Dendritic cell treated with granulocyte-macrophage colony-stimulating factor and Interleukin-4, amounts not matched to agents 40 ng/mL and 50 ng/mL, for 4 days (primary cell): ENCODE data around the gene TSGA10IP.
"Not testable (repeated sequence)": the region's sequence is repeated elsewhere in the genome, so short reads cannot be mapped to it uniquely, and the experiment has no call there.

Experiments
- H3K27ac Mint-ChIP-seq: one replicate; pipeline ENCODE4 v1.8.0; 2022; ENCODE audit warnings: mild to moderate bottlenecking, mixed read lengths
- H3K27me3 Mint-ChIP-seq: one replicate; pipeline ENCODE4 v1.8.0; 2022; ENCODE audit warnings: mild to moderate bottlenecking, mixed read lengths
- H3K36me3 Mint-ChIP-seq: one replicate; pipeline ENCODE4 v1.8.0; 2022; ENCODE audit warnings: low read depth, mixed read lengths
- H3K4me1 Mint-ChIP-seq: one replicate; pipeline ENCODE4 v1.8.0; 2022; ENCODE audit warnings: low read depth, mixed read lengths
- H3K4me3 Mint-ChIP-seq: one replicate; pipeline ENCODE4 v1.8.0; 2022; ENCODE audit warnings: mild to moderate bottlenecking, moderate library complexity, mixed read lengths
- H3K9me3 Mint-ChIP-seq: one replicate; pipeline ENCODE4 v1.8.0; 2022; ENCODE audit warnings: mixed read lengths
- intact Hi-C: fragments of 100-400 bp; cut with micrococcal nuclease; formaldehyde crosslinking; loops from one replicate; pipeline ENCODE4 v1.15.0; 2022

TSGA10IP gene

DNA sequence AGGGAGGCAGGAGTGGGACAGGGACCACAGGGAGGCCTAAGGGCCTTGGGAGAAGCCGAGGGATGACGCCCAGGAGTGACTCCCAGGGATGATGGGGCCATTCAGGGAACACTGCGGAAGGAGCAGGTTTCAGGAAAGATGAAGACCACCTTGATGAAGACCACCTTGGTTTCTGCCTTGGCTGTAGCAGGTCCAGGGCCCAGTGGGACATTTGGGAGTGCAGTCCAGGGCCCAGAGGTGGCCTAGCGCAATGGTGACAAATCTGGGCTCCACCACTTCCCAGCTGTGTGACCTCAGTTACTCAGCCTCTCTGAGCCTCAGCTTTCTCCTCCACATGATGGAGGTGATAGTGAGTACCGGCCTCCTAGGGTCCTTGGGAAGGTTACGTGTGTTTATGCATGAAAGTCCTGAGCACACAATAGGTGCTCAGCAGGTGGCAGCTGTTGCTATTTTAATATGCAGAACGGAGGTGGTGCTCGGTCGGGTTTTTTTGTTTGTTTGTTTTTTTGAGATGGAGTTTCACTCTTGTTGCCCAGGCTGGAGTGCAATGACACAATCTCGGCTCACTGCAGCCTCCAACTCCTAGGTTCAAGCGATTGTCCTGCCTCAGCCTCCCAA lies 770 bp downstream of the TSGA10IP start:
- intact Hi-C loops = no loop called here
- Mint-ChIP-seq H3K27ac (peak overlapping the region; percentile 29), H3K4me3 (no peak overlapping the region), H3K9me3 (no peaks in the 10 kb centered on the region), H3K27me3 (peaks cover 13% of the 10 kb centered on the region), H3K36me3 (no peaks in the 10 kb centered on the region), H3K4me1 (peaks cover 34% of the 10 kb centered on the region)

DNA sequence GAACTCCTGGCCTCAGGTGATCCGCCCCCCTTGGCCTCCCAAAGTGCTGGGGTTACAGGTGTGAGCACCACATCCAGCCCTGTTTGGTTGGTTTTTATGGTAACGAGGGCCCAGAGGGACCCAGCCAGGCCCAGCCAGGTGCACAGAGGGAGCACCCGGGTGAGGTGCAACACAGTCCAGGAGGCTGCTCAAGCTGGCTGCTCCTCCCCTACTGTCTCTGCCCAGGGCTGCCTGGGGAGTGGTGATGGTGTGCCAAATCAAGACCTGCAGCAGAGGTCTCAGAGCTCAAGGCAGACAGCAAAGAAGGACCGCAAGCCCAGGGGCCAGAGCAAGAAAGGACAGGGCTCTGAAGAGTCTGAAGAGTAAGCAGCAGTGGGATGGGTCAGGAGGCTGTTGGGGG lies 1.4 kb downstream of the TSGA10IP start:
- H3K27me3 Mint-ChIP-seq = peaks cover 14% of the 10 kb centered on the region
- peak overlapping the region; percentile 14 for H3K27ac Mint-ChIP-seq
- no peak overlapping the region for H3K4me3 Mint-ChIP-seq
- no peaks in the 10 kb centered on the region for H3K36me3 Mint-ChIP-seq
- intact Hi-C loops = no loop called here
- peaks cover 28% of the 10 kb centered on the region for H3K4me1 Mint-ChIP-seq
- no peaks in the 10 kb centered on the region for H3K9me3 Mint-ChIP-seq

DNA sequence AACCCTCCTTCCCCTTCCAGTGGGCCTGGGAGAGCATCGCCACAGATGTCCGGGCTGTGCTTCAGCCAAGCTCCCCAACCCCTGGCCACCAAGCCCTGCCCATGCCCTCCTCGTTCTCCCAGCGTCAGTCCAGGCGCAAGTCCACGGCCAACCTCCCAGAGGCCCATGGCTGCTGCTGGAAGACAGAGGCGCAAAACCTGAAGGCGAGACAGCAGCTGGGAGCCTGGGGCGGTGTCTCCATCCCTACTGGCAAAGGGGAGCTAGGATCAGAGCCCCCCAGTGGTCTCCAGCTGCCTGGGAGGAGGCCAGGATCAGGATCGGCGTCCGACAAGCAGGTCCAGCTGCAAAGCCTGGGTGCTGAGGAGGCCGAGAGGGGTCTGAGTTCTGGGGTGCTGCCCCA lies 1.9 kb downstream of the TSGA10IP start:
- intact Hi-C loops = no loop called here
- no peaks in the 10 kb centered on the region for H3K36me3 Mint-ChIP-seq
- no peaks in the 10 kb centered on the region for H3K9me3 Mint-ChIP-seq
- no peak overlapping the region for H3K4me3 Mint-ChIP-seq
- peak overlapping the region; percentile 14 for H3K27ac Mint-ChIP-seq
- peaks cover 17% of the 10 kb centered on the region for H3K27me3 Mint-ChIP-seq
- peaks cover 23% of the 10 kb centered on the region for H3K4me1 Mint-ChIP-seq

DNA sequence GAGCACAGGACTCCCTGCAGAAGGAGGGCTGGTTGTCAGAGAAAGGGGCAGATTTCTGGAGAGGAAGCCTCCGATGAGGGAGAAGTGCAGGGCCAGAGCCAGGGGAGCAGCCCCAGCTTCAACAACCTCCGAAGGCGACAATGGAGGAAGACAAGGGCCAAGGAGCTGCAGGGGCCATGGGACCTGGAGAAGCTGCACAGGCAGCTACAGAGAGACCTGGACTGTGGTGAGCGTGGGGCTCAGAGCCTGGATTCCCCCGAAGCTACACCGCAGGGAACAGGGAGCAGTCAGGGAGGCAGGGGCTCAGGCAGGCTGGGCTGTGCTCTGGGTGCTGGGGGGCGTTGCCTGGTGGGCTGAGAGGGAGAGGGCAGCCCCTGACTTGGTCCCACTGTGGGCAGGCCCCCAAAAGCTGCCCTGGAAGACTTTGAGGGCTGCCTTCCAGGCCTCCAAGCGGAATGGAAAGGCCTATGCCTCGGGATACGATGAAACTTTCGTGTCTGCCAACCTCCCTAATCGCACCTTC lies 2.4 kb downstream of the TSGA10IP start:
- no peaks in the 10 kb centered on the region for H3K36me3 Mint-ChIP-seq
- peaks cover 18% of the 10 kb centered on the region for H3K4me1 Mint-ChIP-seq
- no peak overlapping the region for H3K4me3 Mint-ChIP-seq
- intact Hi-C loops = no loop called here
- no peaks in the 10 kb centered on the region for H3K9me3 Mint-ChIP-seq
- peak overlapping the region; percentile 14 for H3K27ac Mint-ChIP-seq
- peaks cover 19% of the 10 kb centered on the region for H3K27me3 Mint-ChIP-seq

DNA sequence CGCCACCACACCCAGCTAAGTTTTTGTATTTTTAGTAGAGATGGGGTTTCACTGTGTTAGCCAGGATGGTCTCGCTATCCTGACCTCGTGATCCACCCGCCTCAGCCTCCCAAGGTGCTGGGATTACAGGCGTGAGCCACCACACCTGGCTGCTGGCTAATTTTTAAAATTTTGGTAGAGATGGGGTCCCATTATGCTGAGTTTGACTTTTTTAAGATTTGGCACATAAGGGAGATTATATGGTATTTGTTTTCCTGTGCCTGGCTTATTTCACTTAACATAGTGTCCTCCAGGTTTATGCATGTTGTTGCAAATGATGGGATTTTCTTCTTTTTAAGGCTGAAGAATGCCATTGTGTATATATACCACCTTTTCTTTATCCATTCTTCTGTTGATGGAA lies 5.4 kb downstream of the TSGA10IP start:
- intact Hi-C loops, H3K27ac Mint-ChIP-seq, H3K4me3 Mint-ChIP-seq, H3K9me3 Mint-ChIP-seq, H3K36me3 Mint-ChIP-seq: not testable (repeated sequence)
- H3K27me3 Mint-ChIP-seq = peaks cover 19% of the 10 kb centered on the region
- H3K4me1 Mint-ChIP-seq = peaks cover 11% of the 10 kb centered on the region

DNA sequence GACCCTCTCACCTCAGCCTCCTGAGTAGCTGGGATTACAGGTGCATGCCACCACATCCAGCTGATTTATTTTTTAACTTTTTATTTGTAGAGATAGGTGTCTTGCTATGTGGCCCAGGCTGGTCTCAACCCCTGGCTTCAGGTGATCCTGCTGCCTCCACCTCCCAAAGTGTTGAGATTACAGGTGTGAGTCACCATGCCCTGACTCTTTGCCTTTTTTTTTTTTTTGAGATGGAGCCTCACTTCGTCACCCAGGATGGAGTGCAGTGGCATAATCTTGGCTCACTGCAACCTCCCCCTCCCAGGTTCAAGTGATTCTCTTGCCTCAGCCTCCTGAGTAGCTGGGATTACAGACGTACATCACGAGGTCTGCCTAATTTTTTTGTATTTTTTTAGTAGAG lies 6.4 kb downstream of the TSGA10IP start:
- H3K36me3 Mint-ChIP-seq, intact Hi-C loops, H3K4me3 Mint-ChIP-seq, H3K9me3 Mint-ChIP-seq, H3K27ac Mint-ChIP-seq: not testable (repeated sequence)
- Mint-ChIP-seq H3K27me3 (peaks cover 19% of the 10 kb centered on the region), H3K4me1 (peaks cover 13% of the 10 kb centered on the region)

DNA sequence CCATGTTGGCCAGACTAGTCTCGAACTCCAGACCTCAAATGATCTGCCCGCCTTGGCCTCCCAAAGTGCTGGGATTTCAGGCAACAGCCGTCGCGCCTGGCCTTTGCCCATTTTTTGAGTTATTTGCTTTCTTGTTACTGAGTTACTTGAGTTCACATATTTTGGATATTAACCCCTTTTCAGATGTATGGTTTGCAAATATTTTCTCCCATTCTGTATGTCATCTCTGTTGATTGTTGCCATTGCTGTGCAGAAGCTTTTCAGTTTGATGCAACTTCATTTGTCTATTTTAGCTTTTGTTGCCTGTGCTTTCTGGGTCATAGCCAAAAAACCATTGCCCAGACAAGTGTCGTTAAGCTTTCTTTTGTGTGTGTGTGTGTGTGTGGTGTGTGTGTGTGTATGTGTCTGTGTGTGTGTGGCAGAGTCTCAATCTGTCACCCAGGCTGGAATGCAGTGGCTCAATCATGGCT lies 6.8 kb downstream of the TSGA10IP start:
- intact Hi-C loops = no loop called here
- no peak overlapping the region for H3K4me3 Mint-ChIP-seq
- H3K4me1 Mint-ChIP-seq = peaks cover 13% of the 10 kb centered on the region
- no peaks in the 10 kb centered on the region for H3K9me3 Mint-ChIP-seq
- H3K27ac Mint-ChIP-seq = no peak overlapping the region
- no peaks in the 10 kb centered on the region for H3K36me3 Mint-ChIP-seq
- H3K27me3 Mint-ChIP-seq = peaks cover 19% of the 10 kb centered on the region

DNA sequence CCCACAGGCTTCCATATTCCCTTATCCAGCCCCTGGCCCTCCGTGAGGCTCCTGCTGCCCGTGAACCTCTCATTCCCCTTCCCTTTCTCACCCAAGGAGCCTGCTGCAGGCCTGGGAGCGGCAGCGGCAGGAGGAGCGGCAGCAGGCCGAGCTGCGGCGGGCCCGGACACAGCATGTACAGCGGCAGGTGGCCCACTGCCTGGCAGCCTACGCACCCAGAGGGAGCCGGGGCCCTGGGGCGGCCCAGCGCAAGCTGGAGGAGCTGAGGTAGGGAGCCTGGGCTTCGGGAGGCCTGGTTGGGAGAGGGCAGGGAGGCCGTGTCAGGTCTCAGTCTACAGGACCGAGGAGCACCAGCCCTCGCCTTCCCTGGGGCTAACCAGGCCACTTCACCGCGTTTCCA lies 8.2 kb downstream of the TSGA10IP start:
- Mint-ChIP-seq H3K36me3 (no peaks in the 10 kb centered on the region), H3K9me3 (no peaks in the 10 kb centered on the region), H3K27ac (no peak overlapping the region), H3K4me3 (no peak overlapping the region), H3K4me1 (peaks cover 17% of the 10 kb centered on the region), H3K27me3 (peaks cover 12% of the 10 kb centered on the region)
- intact Hi-C loops = no loop called here

DNA sequence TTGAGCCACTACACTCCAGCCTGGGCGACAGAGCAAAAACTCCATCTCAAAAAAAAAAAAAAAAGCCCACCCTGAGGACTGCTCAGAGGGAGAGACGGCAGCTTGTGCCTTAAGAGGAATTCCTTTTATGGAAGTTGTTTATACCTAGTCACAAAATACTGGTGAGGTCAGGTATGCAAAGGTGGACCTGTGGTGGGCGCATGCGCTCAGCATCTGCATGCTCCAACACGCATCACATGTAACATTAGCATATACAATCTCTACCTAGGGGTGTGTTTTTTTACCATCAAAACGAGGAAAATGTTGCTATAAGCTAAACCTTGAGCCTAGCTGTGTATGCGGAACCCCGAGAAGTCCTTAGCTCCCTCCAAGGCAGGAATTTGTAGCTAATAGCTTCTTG lies 9.5 kb downstream of the TSGA10IP start:
- no peak overlapping the region for H3K27ac Mint-ChIP-seq
- peaks cover 17% of the 10 kb centered on the region for H3K4me1 Mint-ChIP-seq
- no peak overlapping the region for H3K4me3 Mint-ChIP-seq
- H3K36me3 Mint-ChIP-seq = no peaks in the 10 kb centered on the region
- H3K27me3 Mint-ChIP-seq = peaks cover 9% of the 10 kb centered on the region
- intact Hi-C loops = no loop called here
- no peaks in the 10 kb centered on the region for H3K9me3 Mint-ChIP-seq

DNA sequence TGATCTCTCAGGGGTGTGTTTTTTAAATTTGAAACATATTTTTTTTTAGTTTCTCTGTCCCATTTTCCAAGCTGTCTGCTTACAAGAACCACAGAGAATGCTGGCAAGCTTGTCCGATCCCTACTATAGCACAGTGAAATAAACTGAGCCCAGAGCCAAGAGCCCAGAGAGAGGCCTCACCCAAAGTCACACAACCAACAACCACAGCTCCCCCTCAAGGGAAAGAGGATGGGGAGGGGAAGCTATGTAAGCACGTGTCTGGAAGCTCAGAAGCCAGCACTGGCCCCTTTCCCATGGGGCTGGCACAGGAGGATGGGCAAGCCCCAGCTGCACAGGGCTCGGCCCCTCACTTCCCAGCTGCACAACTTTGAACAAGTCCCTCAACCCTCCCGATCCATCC lies 13.0 kb downstream of the TSGA10IP start:
- Mint-ChIP-seq H3K36me3 (peaks cover 23% of the 10 kb centered on the region), H3K4me3 (no peak overlapping the region), H3K4me1 (peaks cover 36% of the 10 kb centered on the region), H3K27ac (peak overlapping the region; percentile 77), H3K27me3 (no peaks in the 10 kb centered on the region), H3K9me3 (no peaks in the 10 kb centered on the region)
- intact Hi-C loops = no loop called here

DNA sequence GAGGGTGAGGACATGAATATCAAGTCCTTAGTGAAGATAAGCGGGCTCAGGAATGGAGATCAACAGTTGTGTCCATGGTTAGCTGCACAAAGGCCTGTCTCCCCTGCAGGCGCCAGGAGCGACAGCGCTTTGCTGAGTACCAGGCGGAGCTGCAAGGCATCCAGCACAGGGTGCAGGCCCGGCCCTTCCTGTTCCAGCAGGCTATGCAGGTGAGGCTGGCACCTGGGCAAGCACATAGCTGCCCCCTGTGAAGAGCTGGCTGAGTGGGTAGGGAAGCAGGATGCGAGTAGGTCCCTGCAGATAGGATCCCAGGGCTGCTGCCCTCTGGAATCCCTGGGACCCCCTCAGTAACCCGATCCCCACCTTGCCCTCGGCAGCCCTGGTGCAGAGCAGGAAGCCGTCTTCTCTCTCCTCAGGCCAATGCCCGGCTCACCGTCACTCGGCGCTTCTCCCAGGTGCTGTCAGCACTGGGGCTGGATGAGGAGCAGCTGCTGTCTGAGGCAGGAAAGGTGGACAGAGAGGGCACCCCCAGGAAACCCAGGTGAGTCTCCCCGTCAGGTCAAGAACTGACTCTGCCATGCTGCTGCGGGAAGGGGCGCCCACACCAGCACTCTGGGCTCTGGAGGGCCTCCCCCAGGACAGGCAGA lies 13.6 kb downstream of the TSGA10IP start:
- intact Hi-C loops = no loop called here
- H3K9me3 Mint-ChIP-seq = no peaks in the 10 kb centered on the region

DNA sequence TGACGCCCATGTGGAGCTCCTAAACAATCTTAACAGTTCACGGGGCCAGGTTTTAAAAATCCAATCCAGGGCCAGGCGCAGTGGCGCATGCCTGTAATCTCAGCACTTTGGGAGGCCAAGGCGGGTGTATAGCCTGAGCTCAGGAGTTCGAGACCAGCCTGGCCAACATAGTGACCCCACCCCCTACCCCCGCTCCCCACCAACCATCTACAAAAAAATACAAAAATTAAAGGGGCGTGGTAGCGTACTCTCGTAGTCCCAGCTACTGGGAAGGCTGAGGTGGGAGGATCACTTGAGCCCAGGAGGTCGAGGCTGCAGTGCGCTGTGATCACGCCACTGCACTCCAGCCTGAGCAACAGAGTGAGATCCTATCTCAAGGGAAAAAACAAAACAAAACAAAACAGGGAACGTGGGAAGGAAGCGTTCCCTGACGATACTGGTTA lies 15.6 kb downstream of the TSGA10IP start:
- H3K4me1 Mint-ChIP-seq = peaks cover 45% of the 10 kb centered on the region

More for the DNA sequence above, 13.6 kb downstream of the TSGA10IP start:
- H3K27ac Mint-ChIP-seq = peak overlapping the region; percentile 99
- no peak overlapping the region for H3K4me3 Mint-ChIP-seq
- H3K36me3 Mint-ChIP-seq = peaks cover 29% of the 10 kb centered on the region
- H3K27me3 Mint-ChIP-seq = no peaks in the 10 kb centered on the region
- peaks cover 42% of the 10 kb centered on the region for H3K4me1 Mint-ChIP-seq

DNA sequence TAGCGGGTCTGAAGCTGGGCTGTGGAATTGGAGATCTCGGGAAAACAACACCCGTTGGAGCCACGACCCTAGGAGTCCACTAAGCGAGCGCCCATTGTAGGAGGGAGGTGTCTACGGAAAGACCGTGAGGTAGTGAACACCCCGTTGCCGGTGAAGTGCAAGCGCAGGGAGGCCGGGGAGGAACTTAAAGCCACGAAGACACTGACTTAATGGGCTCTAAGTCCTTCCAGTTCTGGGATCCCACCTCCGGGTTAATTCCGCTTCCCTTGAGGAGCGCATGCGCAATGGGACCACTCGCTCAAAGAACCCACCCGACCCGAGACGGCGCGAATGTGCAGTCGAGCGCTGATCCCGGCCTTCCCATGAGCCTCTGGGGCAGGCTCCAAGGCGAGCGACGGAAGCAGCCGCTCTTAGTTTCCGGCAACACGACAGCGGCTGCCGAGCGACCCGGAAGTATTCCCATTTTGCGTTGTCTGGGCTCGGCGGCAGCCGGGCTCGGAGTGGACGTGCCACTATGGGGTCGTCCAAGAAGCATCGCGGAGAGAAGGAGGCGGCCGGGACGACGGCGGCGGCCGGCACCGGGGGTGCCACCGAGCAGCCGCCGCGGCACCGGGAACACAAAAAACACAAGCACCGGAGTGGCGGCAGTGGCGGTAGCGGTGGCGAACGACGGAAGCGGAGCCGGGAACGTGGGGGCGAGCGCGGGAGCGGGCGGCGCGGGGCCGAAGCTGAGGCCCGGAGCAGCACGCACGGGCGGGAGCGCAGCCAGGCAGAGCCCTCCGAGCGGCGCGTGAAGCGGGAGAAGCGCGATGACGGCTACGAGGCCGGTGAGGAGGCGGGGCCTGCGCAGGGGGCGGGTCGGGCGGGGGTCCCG lies 16.2 kb downstream of the TSGA10IP start, which contains the start of gene SART1:
TSS of gene SART1 (plus strand) at position 468 of the 874 bp plus-strand sequence. CDS start at position 515, 47 bp downstream.
- H3K9me3 Mint-ChIP-seq = no peaks in the 10 kb centered on the region
- H3K4me1 Mint-ChIP-seq = peaks cover 43% of the 10 kb centered on the region
- H3K27me3 Mint-ChIP-seq = no peaks in the 10 kb centered on the region
- peak within 1 kb of the TSS; percentile 94 for H3K4me3 Mint-ChIP-seq
- intact Hi-C loops = loop anchor here (1.0 to 2.0 kb wide), 3 partner anchors 41 to 73 kb away; partner anchors contain the start of genes BANF1, C11orf68, DRAP1 and EIF1AD
- H3K27ac Mint-ChIP-seq = peak within 1 kb of the TSS; percentile 99
- H3K36me3 Mint-ChIP-seq = peaks cover 55% of the 10 kb centered on the region

More for the DNA sequence above, 15.6 kb downstream of the TSGA10IP start:
- Mint-ChIP-seq H3K27ac (peak overlapping the region; percentile 99), H3K36me3 (peaks cover 49% of the 10 kb centered on the region), H3K27me3 (no peaks in the 10 kb centered on the region), H3K9me3 (no peaks in the 10 kb centered on the region), H3K4me3 (peak overlapping the region; percentile 94)
- intact Hi-C loops = loop anchor here (1.0 kb wide), 2 partner anchors 41 to 42 kb away; partner anchors contain the start of genes BANF1, C11orf68, DRAP1 and EIF1AD
